Measurements from ENCODE around the gene GLT1D1.

The GLT1D1 gene

DNA sequence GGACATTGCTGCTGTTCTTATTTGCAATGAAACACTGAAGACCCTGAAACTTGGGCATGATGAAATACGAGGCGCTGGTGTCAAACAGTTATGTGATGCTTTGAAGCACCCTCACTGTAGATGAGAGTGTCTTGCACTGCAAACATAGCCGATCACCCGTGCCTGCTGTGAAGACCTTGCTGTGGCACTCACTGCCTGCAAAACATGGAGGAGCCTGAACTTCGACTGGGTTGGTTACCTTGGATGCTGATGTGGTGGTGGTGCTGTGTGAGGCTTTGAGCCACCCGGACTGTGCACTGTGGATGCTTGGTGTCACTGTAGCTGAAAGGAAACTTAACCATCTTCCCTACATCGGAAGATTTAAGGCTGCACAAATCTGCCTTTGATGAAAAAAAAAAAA is 162.9 kb downstream of the GLT1D1 start:
- no peak for DNase-seq

DNA sequence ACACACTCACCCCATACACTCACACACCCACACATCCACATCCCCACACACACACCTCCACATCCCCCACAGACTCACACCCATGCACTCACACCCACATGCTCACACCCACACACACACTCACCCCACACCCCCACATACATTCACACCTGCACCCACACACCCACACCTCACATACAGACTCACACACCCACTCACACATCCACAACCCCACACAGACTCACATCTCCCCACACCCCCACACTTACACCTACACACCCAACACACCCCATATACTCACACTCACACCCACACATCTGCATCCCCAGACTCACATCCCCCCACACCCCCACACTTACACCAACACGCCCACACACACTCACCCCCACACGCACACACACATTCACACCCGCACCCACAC is 171.8 kb downstream of the GLT1D1 start:
- DNase-seq = no peak

DNA sequence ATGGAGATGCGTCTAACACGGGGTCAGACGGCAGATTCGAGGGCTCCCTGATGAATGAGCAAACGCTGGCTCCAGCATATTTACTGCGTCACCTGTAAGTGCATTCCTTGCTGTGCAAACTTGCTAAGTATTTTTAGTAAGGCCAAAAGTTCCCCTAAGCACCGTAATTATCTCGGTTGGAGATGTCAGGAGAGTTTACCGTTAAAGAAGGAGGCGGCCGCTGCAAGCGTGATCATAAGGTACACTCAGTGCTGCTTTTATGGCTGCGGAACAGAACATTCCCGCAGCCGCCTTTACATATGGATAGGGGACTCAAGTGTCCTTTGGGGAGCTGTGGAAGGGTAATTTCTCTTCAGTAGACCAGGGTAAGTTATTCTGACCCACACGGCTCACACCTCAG is 175.6 kb downstream of the GLT1D1 start:
- DNase-seq = no peak

All from CD4-positive, alpha-beta T cell treated with Interleukin-15 for 1 hour (primary cell).